ENCODE data around the gene TMUB2.
"Not testable (repeated sequence)": the region's sequence is repeated elsewhere in the genome, so short reads cannot be mapped to it uniquely, and the experiment has no call there.

The TMUB2 gene

GRCh38 chr17:44186307-44187130 is at the start of gene TMUB2:
Gene TMUB2 (plus strand): TSS chr17:44186972. CDS start chr17:44187709, 737 bp downstream.
- DNase-seq: peak; percentile 99

- no peak for DNase-seq
Observed at GRCh38 chr17:44137891-44138709, 48.7 kb upstream of the TMUB2 start.

DNA sequence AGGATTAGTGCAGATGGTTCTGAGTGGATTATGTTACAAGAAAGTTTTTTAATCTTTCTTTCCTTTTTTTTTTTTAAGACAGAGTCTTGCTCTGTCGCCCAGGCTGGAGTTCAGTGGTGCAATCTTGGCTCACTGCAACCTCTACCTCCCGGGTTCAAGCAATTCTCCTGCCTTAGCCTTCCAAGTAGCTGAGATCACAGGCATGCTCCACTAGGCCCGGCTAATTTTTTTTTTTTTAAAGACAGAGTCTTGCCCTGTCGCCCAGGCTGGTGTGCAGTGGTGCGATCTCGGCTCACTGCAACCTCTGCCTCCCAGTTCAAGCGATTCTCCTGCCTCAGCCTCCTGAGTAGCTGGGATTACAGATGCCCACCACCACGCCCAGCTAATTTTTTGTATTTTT is 42.9 kb upstream of the TMUB2 start:
- not testable (repeated sequence) for DNase-seq

DNA sequence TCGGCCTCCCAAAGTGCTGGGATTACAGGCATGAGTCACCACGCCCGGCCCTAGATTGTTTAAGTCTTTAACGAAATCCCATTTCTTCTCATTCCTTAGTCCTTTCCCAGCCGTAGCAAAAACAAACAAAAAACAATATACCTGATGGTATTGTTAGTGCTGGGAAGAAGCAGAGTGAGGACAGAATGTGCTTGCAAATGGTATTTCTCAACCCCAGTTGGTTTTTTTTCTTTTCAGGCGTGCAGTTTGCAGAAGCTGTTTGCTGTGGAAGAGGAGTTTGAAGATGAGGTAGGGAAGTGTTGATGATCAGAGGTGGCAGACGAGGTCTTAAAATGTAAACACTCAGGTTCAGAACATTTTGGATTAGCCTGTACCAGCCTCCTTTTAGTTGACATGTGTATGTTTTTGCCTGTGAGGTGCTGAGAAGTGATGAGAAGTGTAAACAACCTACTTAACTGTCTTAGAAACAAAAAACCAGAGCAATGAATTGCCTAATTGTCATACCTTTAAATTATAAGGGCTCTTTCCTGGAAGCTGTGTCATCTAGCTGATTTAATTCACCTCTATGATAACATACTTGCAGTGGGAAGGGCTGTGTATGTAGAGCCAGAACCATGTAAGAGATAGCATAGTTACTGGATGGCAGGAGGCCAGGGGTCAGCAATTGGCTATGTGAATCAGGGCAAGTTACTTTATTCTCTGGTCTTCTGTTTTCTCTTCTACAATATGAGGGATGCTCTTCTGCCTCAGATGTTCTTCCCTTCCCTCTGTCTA is 41.6 kb upstream of the TMUB2 start:
- no peak for DNase-seq

DNA sequence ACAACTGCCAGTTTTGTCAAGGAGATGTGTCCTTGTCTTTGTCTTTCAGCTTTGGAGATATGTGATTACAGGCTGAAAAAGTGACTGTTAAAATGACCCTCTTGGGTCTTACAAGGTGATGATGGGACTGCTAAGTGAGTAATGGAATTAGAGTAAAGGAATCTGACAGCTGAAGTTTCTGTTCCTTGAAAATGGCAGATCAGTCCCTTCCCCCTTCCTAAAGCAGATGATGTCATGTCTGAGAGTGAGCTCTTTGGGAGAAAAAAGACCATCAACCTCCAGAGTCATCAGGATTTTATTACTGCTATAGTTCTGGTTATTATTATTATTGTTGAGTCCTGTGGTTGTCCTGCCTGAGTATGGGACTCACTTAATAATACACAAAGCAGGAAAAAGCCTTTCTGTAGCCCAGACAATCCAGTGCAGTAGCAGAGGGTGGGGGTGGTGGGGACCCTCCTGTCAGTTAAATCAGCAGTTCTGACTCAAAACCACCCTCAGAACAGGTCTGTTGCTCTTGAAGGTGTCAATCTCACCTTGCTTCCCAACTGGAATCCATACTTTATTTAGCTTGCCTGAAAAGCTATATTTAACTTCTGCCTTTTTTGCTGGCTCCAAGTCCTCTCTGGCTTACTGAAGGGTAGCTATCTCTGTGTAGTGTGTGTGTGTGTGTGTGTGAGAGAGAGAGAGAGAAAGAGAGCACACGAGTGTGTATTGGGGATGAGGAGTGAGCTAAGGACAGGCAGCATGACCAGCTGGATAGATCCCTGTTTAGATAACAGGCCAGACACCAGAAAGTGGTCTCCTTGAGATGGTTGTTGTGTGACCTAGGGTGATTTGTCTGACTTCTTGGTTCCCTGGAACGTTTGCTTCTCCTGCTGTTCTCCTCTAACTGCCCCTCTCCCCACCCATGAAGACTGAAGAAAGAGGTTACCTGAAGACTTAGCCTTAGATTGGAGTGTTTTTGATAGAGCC is 40.1 kb upstream of the TMUB2 start:
- DNase-seq: no peak

GRCh38 chr17:44147812-44148211 is 39.0 kb upstream of the TMUB2 start:
- no peak for DNase-seq

- not testable (repeated sequence) for DNase-seq
Observed at GRCh38 chr17:44149066-44149465, 37.7 kb upstream of the TMUB2 start.

DNA sequence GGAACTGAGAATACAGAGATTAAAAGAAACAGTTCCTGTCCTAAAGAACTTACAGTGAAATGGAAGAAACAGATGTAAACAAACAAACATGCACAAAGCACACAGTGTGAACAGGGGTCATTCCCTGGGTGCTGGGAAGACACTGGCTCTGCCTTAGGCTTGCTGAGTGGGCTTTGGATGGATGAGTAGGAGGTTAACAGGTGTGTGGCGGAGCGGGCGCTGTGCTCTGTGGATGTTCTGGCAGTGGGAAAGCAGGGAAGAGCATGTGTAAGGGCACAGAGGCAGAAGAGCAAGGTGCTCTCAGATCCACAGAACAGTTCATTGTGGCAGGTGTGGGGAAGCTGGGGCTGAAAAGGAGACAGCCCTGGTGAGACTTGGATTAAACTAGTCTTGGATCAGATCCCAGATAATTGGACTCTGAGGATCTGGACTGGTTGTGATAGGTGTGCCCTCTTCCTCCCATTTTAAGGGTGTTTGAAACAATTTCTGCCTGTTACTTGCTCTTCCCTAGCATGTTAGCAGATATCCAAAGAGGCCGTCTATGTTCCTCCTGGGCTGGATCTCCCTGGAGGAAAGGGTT is 36.9 kb upstream of the TMUB2 start:
- no peak for DNase-seq

GRCh38 chr17:44152875-44153274 is 33.9 kb upstream of the TMUB2 start:
- no peak for DNase-seq

- no peak for DNase-seq
Observed at GRCh38 chr17:44155488-44155887, 31.3 kb upstream of the TMUB2 start.

- no peak for DNase-seq
Observed at GRCh38 chr17:44159519-44160210, 27.1 kb upstream of the TMUB2 start.

DNA sequence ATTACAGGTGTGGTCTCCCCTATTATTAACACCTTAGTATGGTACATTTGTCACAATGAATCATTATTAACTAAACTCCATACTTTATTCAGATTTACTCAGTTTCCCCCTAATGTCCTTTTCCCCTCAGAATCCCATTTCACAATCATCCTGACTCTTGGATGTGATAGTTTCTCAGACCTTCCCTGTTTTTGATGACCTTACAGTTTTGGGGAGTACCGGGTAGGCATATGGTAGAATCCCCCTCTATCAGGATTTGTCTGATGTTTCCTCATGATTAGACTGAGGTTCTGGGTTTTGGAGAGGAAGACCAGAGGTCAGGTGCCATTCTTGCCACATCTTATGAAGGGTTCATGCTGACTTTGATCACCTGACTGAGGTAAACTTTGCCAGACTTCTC is 22.3 kb upstream of the TMUB2 start:
- DNase-seq: no peak

DNA sequence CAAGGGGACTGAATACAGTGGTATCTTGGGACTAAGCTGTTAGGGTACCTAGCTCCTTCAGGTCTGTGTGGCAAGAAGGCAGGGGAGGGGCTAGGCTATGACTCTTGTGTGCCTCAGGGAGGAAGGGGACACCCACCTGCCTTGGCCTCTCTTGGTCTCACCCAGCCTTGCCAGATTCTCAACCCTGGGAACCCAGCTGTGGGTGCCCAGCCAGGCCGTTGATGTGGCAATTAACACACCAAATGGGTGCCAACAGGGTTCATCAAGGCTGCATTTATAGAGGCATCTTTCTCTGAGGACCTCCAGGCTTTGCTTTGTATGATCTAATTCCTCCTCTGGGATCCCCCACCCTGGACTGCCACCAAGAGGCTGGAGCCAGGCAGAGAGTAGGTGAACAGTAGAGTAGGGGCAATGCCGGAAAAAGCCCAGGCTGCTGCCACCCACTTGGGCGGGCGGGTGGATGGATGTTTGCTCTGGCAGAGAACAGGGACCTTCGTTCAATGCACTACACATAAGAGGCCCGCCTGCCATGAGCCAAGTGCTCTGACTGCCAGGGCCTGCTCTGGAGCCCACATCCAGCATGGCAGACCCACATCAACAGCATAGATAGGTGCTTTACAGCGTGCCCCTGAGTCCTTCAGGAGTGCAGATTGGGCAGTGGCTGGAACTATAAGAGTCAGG is 19.5 kb upstream of the TMUB2 start:
- DNase-seq: peak; percentile 70

- no peak for DNase-seq
Observed at GRCh38 chr17:44170135-44170498, 16.7 kb upstream of the TMUB2 start.

GRCh38 chr17:44170499-44171201 is 16.1 kb upstream of the TMUB2 start, which contains the start of gene ASB16:
Gene ASB16 (plus strand): TSS chr17:44170704. CDS start chr17:44170790, 86 bp downstream.
- DNase-seq: no peak

DNA sequence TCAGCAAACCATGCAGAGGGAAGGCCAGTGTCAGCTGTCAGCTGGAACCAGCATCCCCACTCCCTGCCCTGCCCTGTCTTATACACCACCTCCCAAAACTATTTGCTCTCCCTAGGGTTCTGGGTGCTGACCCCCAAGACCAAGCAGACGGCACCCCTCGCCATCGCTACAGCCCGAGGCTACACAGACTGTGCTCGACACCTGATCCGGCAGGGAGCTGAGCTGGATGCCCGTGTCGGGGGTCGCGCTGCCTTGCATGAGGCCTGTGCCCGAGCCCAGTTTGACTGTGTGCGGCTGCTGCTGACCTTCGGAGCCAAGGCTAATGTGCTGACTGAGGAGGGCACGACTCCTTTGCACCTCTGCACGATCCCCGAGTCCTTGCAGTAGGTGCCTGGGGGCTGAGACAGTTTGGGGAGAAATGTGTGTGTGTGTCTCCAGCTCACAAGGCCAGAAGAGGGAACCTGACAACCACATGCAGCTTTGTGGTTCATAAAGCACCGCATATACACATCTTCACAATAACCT is 14.8 kb upstream of the TMUB2 start:
- no peak for DNase-seq

GRCh38 chr17:44174427-44174826 is 12.3 kb upstream of the TMUB2 start:
- no peak for DNase-seq

DNA sequence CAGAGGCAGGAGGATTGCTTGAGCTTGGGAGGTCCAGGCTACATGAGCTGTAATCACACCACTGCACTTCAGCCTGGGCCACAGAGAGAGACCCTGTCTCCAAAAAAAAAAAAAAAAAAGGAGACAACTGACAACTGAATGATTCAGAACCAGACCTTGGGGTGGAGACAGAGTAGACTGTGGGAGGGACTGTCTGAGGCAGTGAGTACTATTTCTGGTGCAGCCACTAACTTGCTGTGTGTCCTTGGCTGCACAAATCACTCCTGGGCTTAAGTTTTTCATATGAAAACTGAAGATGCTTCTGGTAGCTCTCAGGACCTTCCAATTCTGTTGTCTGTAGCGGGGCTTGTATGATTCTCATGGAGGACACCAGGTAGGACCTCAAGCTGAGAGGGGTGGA is 10.5 kb upstream of the TMUB2 start:
- no peak for DNase-seq

Measured in NCI-H2029 treated with DMSO at 0.1 percent for 48 hours (cell line).